Measurements from ENCODE around the gene SAMD4A. TPM values are rescaled to one million over a fixed set of nuclear protein-coding genes. Genes with fewer than 3 reads are reported as not detected.
A peak's percentile ranks its signal among the peaks of the same experiment; 100 is the strongest.

The SAMD4A gene
- total and polyA plus RNA-seq, 8 donors = 4.5 to 40.5 (median 8.0) TPM

DNA sequence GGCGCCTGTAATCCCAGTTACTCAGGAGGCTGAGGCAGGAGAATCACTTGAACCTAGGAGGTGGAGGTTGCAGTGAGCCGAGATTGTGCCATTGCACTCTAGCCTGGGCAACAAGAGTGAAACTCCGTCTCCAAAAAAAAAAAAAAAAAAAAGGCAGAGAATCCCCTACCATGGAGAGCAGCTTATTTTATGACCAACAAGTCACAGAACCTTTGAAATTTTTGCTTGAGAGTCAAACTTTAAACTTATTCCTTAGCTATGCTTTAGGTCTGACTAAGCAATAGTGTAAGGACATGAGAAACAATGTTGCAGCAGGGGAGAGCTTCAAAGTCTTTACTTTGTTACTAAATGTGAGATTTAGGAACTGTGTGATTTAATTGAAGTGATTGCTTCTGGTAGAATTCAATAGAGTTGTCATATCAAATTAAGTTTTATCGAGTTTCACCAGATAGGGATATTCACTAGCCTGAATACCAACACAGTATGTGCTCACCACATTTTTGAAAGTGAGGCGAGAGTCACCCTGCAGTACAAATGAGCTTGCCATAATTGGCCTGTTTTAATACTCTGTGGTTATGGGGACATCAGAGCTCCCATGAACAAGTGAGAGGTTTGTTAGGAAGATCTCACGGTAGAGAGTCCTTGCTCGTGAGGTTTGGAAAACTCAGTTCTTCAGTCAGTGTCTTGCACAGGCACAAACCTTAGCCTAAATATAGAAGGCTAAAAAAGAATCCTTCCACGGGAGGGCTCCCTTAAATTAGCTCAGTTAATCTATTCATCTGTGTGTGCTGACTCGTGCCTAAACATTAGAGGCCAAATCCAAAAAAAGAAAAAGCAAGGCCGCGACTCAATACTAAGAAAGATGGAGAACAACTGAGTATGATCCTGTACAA is 108.6 kb downstream of the SAMD4A start:
- intact Hi-C loops (cut with DNase I) = no loop called here
- Histone ChIP-seq H3K4me1 (peaks cover 0 to 7% of the 10 kb centered on the region in 2 donors), H3K4me3 (no peak overlapping the region), H3K9me3 (no peaks in the 10 kb centered on the region), H3K27ac (no peak overlapping the region), H3K36me3 (no peaks in the 10 kb centered on the region), H3K27me3 (no peaks in the 10 kb centered on the region)
- TF ChIP-seq, protein P1, sequence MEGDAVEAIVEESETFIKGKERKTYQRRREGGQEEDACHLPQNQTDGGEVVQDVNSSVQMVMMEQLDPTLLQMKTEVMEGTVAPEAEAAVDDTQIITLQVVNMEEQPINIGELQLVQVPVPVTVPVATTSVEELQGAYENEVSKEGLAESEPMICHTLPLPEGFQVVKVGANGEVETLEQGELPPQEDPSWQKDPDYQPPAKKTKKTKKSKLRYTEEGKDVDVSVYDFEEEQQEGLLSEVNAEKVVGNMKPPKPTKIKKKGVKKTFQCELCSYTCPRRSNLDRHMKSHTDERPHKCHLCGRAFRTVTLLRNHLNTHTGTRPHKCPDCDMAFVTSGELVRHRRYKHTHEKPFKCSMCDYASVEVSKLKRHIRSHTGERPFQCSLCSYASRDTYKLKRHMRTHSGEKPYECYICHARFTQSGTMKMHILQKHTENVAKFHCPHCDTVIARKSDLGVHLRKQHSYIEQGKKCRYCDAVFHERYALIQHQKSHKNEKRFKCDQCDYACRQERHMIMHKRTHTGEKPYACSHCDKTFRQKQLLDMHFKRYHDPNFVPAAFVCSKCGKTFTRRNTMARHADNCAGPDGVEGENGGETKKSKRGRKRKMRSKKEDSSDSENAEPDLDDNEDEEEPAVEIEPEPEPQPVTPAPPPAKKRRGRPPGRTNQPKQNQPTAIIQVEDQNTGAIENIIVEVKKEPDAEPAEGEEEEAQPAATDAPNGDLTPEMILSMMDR (IDR thresholded peaks at IDR 0.05) = no peak
- DNase-seq (no peak), ATAC-seq (no peak)

DNA sequence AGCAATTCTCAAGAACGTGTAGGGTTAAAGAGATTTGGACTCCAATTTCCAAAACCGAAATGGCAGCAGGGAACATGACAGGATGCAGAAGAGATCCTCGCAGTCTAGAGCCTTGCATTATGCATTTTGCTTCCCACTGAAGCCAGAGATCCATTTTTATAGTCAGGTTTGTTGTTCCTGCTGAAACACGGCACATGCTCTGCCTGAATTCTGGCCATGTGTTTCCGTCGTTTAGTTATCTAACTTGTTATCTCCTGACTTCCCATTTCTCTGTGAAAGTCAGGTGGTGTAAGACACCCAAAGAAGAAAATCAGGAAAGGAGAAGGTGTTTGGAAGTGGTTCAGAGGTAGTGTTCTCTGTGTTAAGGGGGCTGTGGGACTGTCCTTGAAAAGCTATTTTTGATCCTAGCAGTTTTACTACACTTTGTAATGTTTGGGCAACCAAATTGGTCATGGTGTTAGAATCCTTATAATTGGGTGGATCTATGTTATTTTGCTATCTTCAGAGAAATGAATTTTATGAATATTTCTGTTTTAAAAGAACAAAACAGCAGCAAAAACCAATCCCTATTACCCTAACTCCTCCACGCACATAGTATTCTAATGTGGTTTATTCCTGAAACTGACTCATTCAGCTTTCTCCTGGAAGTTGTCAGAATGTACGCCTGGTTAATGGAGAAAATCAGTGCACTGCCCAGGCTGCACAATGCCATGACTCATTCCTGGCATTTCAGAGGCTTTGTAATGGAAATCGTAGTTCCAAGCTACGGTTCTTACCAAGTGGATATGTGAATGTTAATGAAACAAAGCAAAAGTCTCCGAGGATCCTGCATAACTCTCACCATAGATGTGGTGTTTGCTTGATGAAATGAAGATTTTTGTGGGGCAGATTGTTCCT is 110.1 kb downstream of the SAMD4A start:
- DNase-seq = no peak
- Histone ChIP-seq H3K9me3 (no peaks in the 10 kb centered on the region), H3K4me3 (no peak overlapping the region), H3K36me3 (no peaks in the 10 kb centered on the region), H3K27me3 (no peaks in the 10 kb centered on the region), H3K27ac (peak overlapping the region; percentile 39 to 45), H3K4me1 (peaks cover 0 to 7% of the 10 kb centered on the region in 2 donors)
- peak; percentile 78 for ATAC-seq
- TF ChIP-seq, protein P1 (IDR thresholded peaks at IDR 0.05) = no peak
- intact Hi-C loops (cut with DNase I) = no loop called here

DNA sequence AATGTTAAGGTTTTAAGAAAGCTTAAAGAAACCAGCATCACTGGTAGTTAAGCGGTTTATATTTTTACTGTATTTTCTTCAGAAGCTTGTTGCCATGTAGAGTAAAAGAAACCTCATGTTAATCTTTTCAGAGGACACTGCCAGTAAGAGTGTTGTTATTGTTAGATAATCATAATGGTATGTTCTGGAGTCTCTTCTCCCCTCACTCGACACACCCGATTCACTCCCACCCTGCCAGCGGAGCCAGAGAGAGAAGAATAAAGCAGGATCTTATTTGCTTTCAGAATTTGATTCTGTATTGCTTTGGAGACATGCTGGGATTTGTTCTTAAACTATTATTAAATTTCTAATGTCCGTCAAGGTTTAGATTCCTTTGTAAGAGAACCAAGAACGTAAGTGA is 113.7 kb downstream of the SAMD4A start:
- Histone ChIP-seq H3K36me3 (no peaks in the 10 kb centered on the region), H3K27ac (no peak overlapping the region), H3K27me3 (no peaks in the 10 kb centered on the region), H3K9me3 (no peaks in the 10 kb centered on the region), H3K4me1 (peaks cover 16 to 26% of the 10 kb centered on the region in 2 donors), H3K4me3 (no peak overlapping the region)
- DNase-seq (no peak), ATAC-seq (no peak)
- intact Hi-C loops (cut with DNase I) = no loop called here
- TF ChIP-seq, protein P1 (IDR thresholded peaks at IDR 0.05) = no peak

DNA sequence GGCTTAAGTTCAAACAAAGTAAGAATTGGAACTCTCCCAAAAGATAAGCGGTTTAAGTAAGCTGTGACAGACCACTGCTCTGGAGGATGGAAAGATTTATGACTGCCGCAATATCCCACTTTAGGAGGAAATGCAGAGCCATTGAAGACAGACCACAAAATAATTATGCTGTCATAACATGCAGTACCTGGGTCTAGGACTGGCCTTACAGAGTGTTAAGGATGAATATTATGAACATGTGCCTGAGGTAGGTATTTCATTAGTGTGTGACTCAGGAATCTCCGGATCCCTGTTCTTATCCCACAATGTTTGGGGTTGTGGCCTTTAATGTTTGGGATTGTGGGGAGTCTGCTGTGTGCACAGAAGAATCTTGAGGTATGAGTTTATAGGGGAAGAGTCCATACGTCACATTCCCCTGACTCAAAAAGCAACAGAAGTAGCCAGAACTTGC is 114.9 kb downstream of the SAMD4A start:
- intact Hi-C loops (cut with DNase I) = no loop called here
- H3K4me3 ChIP-seq = no peak overlapping the region
- TF ChIP-seq, protein P1 (IDR thresholded peaks at IDR 0.05) = no peak
- no peaks in the 10 kb centered on the region for H3K9me3 ChIP-seq
- no peaks in the 10 kb centered on the region for H3K27me3 ChIP-seq
- DNase-seq = no peak
- H3K36me3 ChIP-seq = no peaks in the 10 kb centered on the region
- H3K4me1 ChIP-seq = peaks cover 16 to 26% of the 10 kb centered on the region in 2 donors
- ATAC-seq = no peak
- H3K27ac ChIP-seq = no peak overlapping the region

DNA sequence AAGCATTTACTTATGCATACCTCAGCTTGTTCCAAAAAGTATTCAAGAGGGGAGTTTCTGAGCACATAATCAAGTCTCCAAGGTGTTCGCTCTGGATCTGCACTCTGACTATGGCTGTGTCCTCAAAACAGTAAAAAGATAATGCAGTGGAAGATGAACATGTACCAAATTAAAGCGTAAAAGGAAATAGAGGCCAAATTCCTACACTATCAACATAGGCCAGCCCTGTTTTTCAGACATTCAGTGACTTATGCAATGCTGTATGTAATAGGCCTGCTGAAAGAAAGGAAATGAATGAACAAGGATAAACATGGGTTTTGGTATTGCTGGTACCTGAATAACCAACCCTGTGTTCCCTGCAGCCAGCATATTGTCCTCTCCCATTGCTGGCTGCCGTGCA is 115.7 kb downstream of the SAMD4A start:
- intact Hi-C loops (cut with DNase I) = no loop called here
- no peak for ATAC-seq

More for the DNA sequence above, 115.7 kb downstream of the SAMD4A start:
- no peaks in the 10 kb centered on the region for H3K27me3 ChIP-seq
- peaks cover 16 to 22% of the 10 kb centered on the region in 2 donors for H3K4me1 ChIP-seq
- H3K27ac ChIP-seq = no peak overlapping the region
- H3K9me3 ChIP-seq = no peaks in the 10 kb centered on the region
- TF ChIP-seq, protein P1 (IDR thresholded peaks at IDR 0.05) = no peak
- no peaks in the 10 kb centered on the region for H3K36me3 ChIP-seq
- no peak for DNase-seq
- H3K4me3 ChIP-seq = no peak overlapping the region

Measured in left lung (tissue), 10 donors.